NB4 (cell line): ENCODE results near the gene ARHGEF17.

Source experiments
- DNase-seq: peaks from one replicate; pipeline ENCODE4 v3.0.0; 2010; ENCODE audit warnings: low read depth
- H3K4me3 ChIP-seq: one replicate; pipeline ENCODE4 v1.5.1; 2011; ENCODE audit warnings: mild to moderate bottlenecking, low read depth, low read length, moderate library complexity
- MYC ChIP-seq: IDR thresholded peaks from 2 replicates; pipeline ENCODE4 v1.6.1; 2011; ENCODE audit warnings: low read depth, low read length
- POLR2A ChIP-seq: IDR thresholded peaks from 2 replicates; pipeline ENCODE4 v1.6.1; 2011; ENCODE audit warnings: mild to moderate bottlenecking; ENCODE audit not compliant: insufficient read length; ENCODE audit errors: extremely low read depth
- TF ChIP-seq, protein P1 (sequence below): IDR thresholded peaks from 2 replicates; pipeline ENCODE4 v1.6.1; 2011; ENCODE audit warnings: low read depth, low read length
- TF ChIP-seq, protein P2 (sequence below): IDR thresholded peaks from one replicate; pipeline ENCODE4 v1.5.1; 2012; ENCODE audit warnings: low read depth, low read length

ARHGEF17 gene

DNA sequence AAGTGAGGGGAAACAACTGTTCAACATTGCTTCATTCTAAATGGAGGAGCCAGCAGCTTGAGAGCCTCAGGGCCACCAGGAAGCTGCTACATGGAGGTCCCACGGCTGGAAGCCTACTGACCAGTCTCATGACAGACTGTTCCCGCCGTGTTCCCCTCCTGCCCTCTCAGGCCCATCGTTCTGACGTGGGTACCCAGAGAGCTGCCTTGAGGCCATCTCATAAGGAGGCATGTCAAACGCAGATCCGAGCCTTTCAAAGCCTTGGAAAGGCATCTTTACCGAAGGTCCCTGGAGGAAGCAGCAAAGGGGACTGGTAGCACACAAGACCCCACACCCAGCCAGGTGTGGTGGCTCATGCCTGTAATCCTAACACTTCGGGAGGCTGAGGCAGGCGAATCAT lies 8.3 kb upstream of the ARHGEF17 start:
- DNase-seq, result no peak

DNA sequence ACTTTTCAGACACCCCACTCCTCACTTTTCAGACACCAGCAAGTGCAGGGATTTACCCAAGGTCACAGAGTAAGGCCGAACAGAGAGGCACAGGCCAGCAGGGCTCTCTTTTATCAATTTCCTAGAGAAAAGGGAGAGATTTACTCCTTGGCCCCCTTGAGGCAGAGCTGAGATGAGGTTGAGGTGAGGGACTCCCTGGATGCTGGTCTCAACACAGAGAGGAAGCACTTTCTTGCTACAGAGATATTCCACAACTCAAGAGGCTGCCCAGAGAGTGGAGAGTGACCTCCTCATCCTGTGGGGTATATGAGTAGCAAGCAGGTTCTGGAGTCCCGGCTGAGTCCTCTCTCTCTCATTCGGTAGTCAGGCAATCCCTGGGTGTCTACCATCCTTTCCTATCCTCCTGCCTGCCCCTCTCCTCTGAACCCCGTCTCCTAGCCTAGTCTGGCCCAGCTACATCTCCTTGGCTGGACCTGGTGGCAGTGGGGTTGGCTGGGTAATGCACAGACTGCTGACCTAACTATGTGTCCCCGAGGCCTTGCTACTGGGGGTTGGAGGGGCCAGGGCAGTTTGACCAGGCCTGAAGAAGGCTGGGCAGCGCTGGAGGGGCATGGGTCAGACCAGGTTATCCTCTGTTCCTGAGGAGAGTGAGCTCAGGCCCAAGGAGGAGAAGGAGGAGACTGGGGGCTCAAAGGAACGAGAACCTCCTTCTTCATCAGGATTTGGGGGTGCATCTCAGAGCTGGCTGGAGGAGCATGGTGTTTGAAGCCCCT lies 1.8 kb upstream of the ARHGEF17 start:
- H3K4me3 ChIP-seq, result no peak overlapping the region
- no peak for TF ChIP-seq POLR2A
- no peak for TF ChIP-seq MYC
- TF ChIP-seq, protein P1, sequence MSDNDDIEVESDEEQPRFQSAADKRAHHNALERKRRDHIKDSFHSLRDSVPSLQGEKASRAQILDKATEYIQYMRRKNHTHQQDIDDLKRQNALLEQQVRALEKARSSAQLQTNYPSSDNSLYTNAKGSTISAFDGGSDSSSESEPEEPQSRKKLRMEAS, result no peak
- TF ChIP-seq, protein P2, sequence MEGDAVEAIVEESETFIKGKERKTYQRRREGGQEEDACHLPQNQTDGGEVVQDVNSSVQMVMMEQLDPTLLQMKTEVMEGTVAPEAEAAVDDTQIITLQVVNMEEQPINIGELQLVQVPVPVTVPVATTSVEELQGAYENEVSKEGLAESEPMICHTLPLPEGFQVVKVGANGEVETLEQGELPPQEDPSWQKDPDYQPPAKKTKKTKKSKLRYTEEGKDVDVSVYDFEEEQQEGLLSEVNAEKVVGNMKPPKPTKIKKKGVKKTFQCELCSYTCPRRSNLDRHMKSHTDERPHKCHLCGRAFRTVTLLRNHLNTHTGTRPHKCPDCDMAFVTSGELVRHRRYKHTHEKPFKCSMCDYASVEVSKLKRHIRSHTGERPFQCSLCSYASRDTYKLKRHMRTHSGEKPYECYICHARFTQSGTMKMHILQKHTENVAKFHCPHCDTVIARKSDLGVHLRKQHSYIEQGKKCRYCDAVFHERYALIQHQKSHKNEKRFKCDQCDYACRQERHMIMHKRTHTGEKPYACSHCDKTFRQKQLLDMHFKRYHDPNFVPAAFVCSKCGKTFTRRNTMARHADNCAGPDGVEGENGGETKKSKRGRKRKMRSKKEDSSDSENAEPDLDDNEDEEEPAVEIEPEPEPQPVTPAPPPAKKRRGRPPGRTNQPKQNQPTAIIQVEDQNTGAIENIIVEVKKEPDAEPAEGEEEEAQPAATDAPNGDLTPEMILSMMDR, result no peak
- peak; percentile 52 for DNase-seq

More for the DNA sequence above, 8.3 kb upstream of the ARHGEF17 start:
- H3K4me3 ChIP-seq, result no peak overlapping the region
- no peak for TF ChIP-seq POLR2A
- no peak for TF ChIP-seq MYC
- TF ChIP-seq, protein P1, result no peak
- TF ChIP-seq, protein P2, result no peak

DNA sequence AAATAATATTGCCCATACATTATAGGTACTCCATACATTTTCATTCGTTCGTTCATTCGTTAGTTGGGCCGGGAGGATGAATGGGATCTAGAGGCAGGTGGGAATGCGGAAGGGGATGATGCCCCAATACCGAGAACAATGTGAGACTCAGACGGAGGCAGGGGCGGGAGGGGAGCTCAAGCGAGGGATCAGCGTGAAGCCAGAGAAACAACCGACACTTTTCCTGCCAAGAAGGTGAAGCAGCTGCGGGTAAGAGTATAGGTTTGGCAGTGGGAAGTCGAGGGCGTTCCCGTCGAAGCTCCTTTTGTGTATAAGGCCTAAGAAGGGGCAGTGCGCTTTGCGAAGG lies 1.1 kb upstream of the ARHGEF17 start:
- TF ChIP-seq MYC (no peak), POLR2A (peak; percentile 33)
- TF ChIP-seq, protein P1, result no peak
- TF ChIP-seq, protein P2, result no peak
- peak overlapping the region; percentile 40 for H3K4me3 ChIP-seq
- no peak for DNase-seq

DNA sequence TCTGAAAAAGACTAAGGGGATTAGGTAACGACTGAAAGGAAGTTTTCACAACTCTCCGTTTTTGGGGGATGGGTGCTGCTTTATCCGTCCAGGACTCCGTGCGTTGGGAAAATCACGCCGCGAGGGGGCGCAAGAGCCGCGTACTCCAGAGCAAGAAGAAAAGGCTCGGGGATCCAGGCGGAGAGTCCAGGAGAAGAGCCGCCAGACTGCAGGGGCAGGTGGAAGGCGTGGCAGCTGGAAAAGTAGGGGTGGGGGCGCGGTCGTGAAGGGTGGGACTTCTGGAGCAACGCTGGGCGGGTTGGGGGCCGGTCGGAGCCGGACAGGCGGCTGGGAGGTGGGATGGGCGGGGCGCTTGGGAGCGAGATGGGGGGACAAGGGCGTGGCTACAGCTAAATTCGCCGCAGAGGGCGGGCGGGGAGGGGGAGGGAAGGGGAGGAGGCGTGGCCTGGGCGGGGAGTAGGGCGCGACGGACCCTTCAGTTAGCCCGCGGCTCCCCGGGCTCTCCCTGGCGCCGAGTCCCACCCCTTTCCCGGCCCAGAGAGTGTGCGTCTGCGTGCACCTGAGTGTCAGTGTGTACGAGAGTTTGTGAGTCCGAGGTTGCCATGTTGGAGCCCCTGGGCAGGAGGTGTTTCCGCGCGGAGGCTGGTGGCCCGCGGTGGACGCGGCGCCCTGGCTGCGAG lies 613 bp upstream of the ARHGEF17 start:
- peak; percentile 99 for DNase-seq
- peak overlapping the region; percentile 60 for H3K4me3 ChIP-seq
- TF ChIP-seq, protein P2, result peak; percentile 74
- TF ChIP-seq, protein P1, result peak; percentile 68
- no peak; the same call in none of the 2 replicates for TF ChIP-seq MYC
- TF ChIP-seq POLR2A, result peak; percentile 74

DNA sequence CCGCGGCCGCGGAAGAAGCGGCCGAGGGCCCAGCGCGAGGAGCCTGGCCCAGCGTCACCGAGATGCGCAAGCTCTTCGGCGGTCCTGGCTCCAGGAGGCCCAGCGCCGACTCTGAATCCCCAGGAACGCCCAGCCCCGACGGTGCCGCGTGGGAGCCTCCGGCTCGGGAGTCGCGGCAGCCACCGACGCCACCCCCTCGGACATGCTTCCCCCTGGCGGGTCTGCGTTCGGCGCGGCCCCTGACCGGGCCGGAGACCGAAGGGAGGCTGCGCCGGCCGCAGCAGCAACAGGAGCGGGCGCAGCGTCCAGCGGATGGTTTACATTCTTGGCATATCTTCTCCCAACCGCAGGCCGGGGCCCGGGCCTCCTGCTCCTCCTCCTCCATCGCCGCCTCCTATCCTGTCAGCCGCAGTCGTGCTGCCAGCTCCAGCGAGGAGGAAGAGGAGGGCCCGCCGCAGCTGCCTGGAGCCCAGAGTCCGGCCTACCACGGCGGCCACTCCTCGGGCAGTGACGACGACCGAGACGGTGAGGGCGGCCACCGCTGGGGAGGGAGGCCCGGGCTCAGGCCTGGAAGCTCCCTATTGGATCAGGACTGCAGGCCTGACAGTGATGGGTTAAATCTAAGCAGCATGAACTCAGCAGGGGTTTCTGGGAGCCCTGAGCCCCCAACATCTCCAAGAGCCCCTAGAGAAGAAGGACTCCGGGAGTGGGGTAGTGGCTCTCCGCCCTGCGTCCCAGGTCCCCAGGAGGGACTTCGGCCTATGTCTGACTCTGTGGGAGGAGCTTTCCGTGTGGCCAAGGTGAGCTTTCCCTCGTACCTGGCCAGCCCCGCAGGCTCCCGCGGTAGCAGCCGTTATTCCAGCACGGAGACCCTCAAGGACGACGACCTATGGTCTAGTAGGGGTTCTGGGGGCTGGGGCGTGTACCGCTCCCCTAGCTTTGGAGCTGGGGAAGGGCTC lies 1.2 kb downstream of the ARHGEF17 start:
- TF ChIP-seq, protein P1, result peak; percentile 35; the same call in 1 of the 2 replicates
- peak; percentile 55; the same call in 1 of the 2 replicates for TF ChIP-seq MYC
- no peak for TF ChIP-seq POLR2A
- DNase-seq, result peak; percentile 91
- peak overlapping the region; percentile 60 for H3K4me3 ChIP-seq
